GM18505 (cell line): ENCODE results near the gene BSX.

Experiments
- ATAC-seq: cut with Tn5 transposase; IDR thresholded peaks from one replicate; pipeline ENCODE4 v1.9.1; 2021; ENCODE audit not compliant: unreplicated experiment
- POLR2A ChIP-seq: IDR thresholded peaks from 4 replicates; pipeline ENCODE4 v1.6.1; 2011; ENCODE audit warnings: borderline replicate concordance; ENCODE audit not compliant: insufficient read depth, insufficient read length; ENCODE audit errors: extremely low read depth

The BSX gene

GRCh38 chr11:122981388-122982264 is at the start of gene BSX:
BSX (minus strand) TSS chr11:122981834; CDS start chr11:122981671, 163 bp downstream.
- no peak for TF ChIP-seq POLR2A
- ATAC-seq: no peak

DNA sequence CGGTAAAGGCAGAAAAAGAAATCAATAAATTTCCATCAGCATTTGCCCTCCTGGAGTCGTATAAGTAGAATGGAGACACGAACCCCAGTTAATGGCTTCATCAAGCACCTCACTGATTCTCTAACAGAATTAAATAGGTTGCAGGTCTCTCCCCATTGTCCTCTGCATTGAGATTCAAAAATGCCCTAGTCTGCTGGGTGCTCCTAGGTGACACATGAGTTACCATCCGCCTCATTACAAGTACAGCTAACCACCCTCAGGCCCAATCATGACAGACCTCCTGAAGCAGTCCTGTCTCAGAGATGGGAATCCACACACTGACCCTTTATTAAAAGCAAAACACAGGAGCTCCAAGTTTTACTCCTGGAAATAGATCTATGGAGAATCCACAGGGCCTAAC is 48.9 kb upstream of the BSX start:
- no peak for TF ChIP-seq POLR2A
- no peak for ATAC-seq

- TF ChIP-seq POLR2A: no peak
- ATAC-seq: no peak
Measured at GRCh38 chr11:123020968-123021367, 39.3 kb upstream of the BSX start.

GRCh38 chr11:123018702-123019101 is 37.1 kb upstream of the BSX start:
- no peak for ATAC-seq
- no peak for TF ChIP-seq POLR2A

DNA sequence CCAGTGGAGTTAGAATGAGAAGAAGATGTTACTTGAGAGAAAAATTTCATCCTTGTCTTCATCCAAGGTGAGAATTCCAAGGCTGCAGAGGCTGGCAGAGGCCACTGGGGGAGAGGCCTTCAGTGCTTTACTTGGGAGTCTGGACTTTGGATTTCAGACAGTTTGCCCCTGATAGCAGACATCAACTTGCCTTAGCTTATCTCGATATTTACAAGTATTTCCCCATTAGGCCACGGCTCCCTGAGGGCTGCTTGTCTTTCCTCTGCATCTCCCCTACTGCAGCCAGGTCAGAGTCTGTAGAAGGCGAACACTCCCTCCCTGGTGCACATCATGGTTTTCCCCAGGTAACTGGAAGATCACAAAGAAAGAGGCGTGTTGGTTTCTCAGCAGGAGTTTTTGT is 29.9 kb upstream of the BSX start:
- TF ChIP-seq POLR2A: no peak
- ATAC-seq: no peak

GRCh38 chr11:123006860-123007542 is 25.4 kb upstream of the BSX start:
- ATAC-seq: no peak

GRCh38 chr11:123000721-123001120 is 19.1 kb upstream of the BSX start:
- TF ChIP-seq POLR2A: no peak
- no peak for ATAC-seq

More at GRCh38 chr11:123006860-123007542, 25.4 kb upstream of the BSX start:
- TF ChIP-seq POLR2A: no peak

- ATAC-seq: no peak
- no peak for TF ChIP-seq POLR2A
Measured at GRCh38 chr11:122998727-122999366, 17.2 kb upstream of the BSX start.

DNA sequence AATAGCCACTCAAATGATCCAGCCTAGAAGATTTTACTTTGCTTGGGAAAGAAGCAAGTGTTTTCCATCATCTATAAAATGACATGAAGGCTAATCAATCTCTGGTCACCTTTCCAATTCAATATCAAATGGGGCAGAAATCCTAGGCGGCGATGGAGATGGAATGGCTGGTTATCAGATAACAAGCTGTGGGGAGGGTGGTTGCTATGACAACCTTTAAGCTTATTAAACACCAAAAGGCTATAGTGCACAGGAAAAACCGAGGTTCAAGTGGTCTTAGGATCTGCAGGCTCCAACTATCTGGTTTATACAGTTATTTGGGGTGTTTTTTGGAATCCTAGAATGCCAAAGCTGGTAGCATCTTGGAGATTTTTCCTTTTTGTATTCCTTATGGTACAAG is 13.9 kb upstream of the BSX start:
- no peak for ATAC-seq
- TF ChIP-seq POLR2A: no peak

GRCh38 chr11:122984186-122985011 is 2.8 kb upstream of the BSX start:
- TF ChIP-seq POLR2A: no peak
- ATAC-seq: no peak

- no peak for TF ChIP-seq POLR2A
- ATAC-seq: no peak
Measured at GRCh38 chr11:122983438-122984185, 2.0 kb upstream of the BSX start.

GRCh38 chr11:122979815-122980595 is 1.6 kb downstream of the BSX start:
- no peak for TF ChIP-seq POLR2A
- ATAC-seq: no peak

DNA sequence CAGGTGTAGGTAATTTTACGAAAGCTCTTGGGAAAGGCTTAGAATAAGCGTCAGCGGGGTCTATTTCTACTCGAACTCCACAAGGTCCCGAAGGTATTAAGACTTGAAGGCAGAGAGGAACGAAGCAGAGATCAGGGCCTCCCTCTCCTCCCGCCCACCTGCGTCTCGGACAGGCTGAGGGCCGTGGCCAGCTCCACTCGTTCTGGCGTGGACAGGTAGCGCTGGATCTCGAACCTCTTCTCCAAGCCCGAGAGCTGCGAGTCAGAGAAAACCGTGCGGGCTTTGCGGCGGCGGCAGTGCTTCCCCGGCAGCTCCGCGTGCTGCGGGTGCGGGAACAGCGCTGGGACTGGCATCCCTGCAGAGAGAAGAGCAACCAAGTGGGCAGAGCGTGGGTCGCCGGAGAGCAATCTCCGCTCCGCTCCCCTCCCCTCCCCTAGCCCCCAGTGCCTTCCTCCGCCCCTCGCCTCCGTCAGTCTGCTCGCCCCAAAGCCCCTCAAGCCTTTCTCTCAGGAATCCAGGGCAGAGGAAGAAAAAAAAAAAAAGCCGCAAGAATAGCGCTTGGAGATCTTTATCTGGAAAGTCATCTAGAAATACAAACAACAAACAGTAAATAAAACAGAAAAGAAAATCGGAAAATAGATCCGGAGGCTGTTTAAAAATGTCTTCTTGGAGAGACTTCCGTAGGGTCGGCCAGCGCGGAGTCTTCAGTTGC is 2.4 kb downstream of the BSX start:
- no peak for ATAC-seq
- no peak for TF ChIP-seq POLR2A
